B cell (primary cell): ENCODE data around the gene EFCAB7. TPM values are rescaled to one million over a fixed set of nuclear protein-coding genes. Genes with fewer than 3 reads are reported as not detected.

Source experiments
- ATAC-seq: fragments of 200-7000 bp; cut with Tn5 transposase; one replicate; pipeline ENCODE4 v1.10.0; 2021; ENCODE audit warnings: low read depth, mild to moderate bottlenecking, moderate number of reproducible peaks, moderate library complexity
- CTCF ChIA-PET: fragments of 350-600 bp; sonication (Branson Sonifier 250); formaldehyde crosslinking; loops from one replicate; lab custom pipeline; 2021; ENCODE audit warnings: antibody characterized with exemption, inconsistent platforms; lab: Charles Lee
- POLR2A ChIA-PET: fragments of 350-600 bp; sonication (Branson Sonifier 250); formaldehyde crosslinking; loops from one replicate; lab custom pipeline; 2021; ENCODE audit warnings: antibody characterized with exemption; lab: Charles Lee
- DNase-seq: peaks from one replicate; pipeline ENCODE4 v3.0.0; 2013
- H2AFZ ChIP-seq: 2 replicates; pipeline ENCODE4 v1.6.1; 2012; ENCODE audit warnings: mild to moderate bottlenecking, low read depth, low read length; ENCODE audit not compliant: insufficient read depth, poor library complexity, severe bottlenecking
- H3K27ac ChIP-seq, 2 donors: 1 replicate in 1 of 2; 2 replicates in 1 of 2; pipeline ENCODE4 v1.5.1; 2012 to 2013; ENCODE audit warnings: low read length in 2 of 2, mild to moderate bottlenecking in 2 of 2, moderate library complexity in 1 of 2
- H3K27me3 ChIP-seq, 4 experiments: fragments of 200-600 bp in 1 of 4; sonication (generic) in 1 of 4; replicated peaks in 1 of 4; 1 replicate in 2 of 4; 2 replicates in 2 of 4; pipeline versions ENCODE4 v1.6.1 to v1.7.0; 2013 to 2016; ENCODE audit warnings: low read length in 3 of 4, mild to moderate bottlenecking in 2 of 4, mixed read lengths in 1 of 4, moderate library complexity in 1 of 4; ENCODE audit not compliant: insufficient read depth in 4 of 4, control insufficient read depth in 3 of 4; ENCODE audit errors: control extremely low read depth in 1 of 4
- H3K36me3 ChIP-seq, 2 experiments: replicated peaks in 1 of 2; 1 replicate in 1 of 2; 2 replicates in 1 of 2; pipeline versions ENCODE4 v1.6.1 to v1.7.1; 2013; ENCODE audit warnings: low read length in 1 of 2; ENCODE audit not compliant: insufficient read depth in 2 of 2, control insufficient read depth in 1 of 2; ENCODE audit errors: control extremely low read depth in 1 of 2, extremely low read depth in 1 of 2
- H3K4me1 ChIP-seq, 2 donors: fragments of 200-600 bp in 1 of 2; sonication (generic) in 1 of 2; 1 replicate in 1 of 2; 2 replicates in 1 of 2; pipeline versions ENCODE4 v1.5.1 to v1.6.1; 2013 to 2017; ENCODE audit warnings: low read length in 2 of 2; ENCODE audit not compliant: control insufficient read depth in 2 of 2, insufficient read depth in 2 of 2
- H3K4me2 ChIP-seq: replicated peaks from 2 replicates; pipeline ENCODE3; 2012; ENCODE audit warnings: mild to moderate bottlenecking, low read depth, low read length; ENCODE audit not compliant: poor library complexity, severe bottlenecking
- H3K4me3 ChIP-seq, 5 experiments: fragments of 200-600 bp in 1 of 5; sonication (generic) in 1 of 5; 1 replicate in 3 of 5; 2 replicates in 2 of 5; pipeline versions ENCODE4 v1.5.1 to v1.7.0; 2011 to 2016; ENCODE audit warnings: low read length in 4 of 5, mild to moderate bottlenecking in 4 of 5, low read depth in 2 of 5, control low read depth in 1 of 5, moderate library complexity in 1 of 5; ENCODE audit not compliant: insufficient read depth in 1 of 5; ENCODE audit errors: control extremely low read depth in 1 of 5, extremely low read depth in 1 of 5
- H3K79me2 ChIP-seq: fragments of 200-600 bp; sonication (generic); one replicate; pipeline ENCODE4 v1.6.0; 2016; ENCODE audit warnings: low read length; ENCODE audit not compliant: control insufficient read depth, insufficient read depth
- H3K9ac ChIP-seq: fragments of 200-600 bp; sonication (generic); 2 replicates; pipeline ENCODE4 v1.6.1; 2017; ENCODE audit warnings: mild to moderate bottlenecking, low read length, moderate library complexity
- H3K9me3 ChIP-seq, 3 donors: one replicate each; pipeline versions ENCODE4 v1.6.1 to v1.7.1; 2013; ENCODE audit warnings: low read length in 2 of 3; ENCODE audit not compliant: control insufficient read depth in 2 of 3, insufficient read depth in 1 of 3; ENCODE audit errors: control extremely low read depth in 1 of 3
- H4K20me1 ChIP-seq: 2 replicates; pipeline ENCODE4 v1.6.0; 2012; ENCODE audit warnings: mild to moderate bottlenecking, low read length; ENCODE audit not compliant: insufficient read depth, control insufficient read depth, poor library complexity, severe bottlenecking
- H3K27ac Mint-ChIP-seq: one replicate; pipeline ENCODE4 v1.8.0; 2021; ENCODE audit warnings: mixed read lengths
- H3K27me3 Mint-ChIP-seq: one replicate; pipeline ENCODE4 v1.8.0; 2021; ENCODE audit warnings: mixed read lengths
- H3K4me1 Mint-ChIP-seq: one replicate; pipeline ENCODE4 v1.8.0; 2021; ENCODE audit warnings: mixed read lengths
- H3K4me3 Mint-ChIP-seq: one replicate; pipeline ENCODE4 v1.8.0; 2021; ENCODE audit warnings: mixed read lengths
- H3K9me3 Mint-ChIP-seq: one replicate; pipeline ENCODE4 v1.8.0; 2022; ENCODE audit warnings: mixed read lengths; ENCODE audit not compliant: insufficient read depth
- CTCF ChIP-seq: fragments of 200-600 bp; IDR thresholded peaks from one replicate; pipeline ENCODE4 v1.8.0; 2022; ENCODE audit warnings: antibody characterized with exemption, mild to moderate bottlenecking
- EZH2 ChIP-seq: IDR thresholded peaks from 2 replicates; pipeline ENCODE4 v1.6.1; 2012; ENCODE audit warnings: borderline replicate concordance, low read depth, mild to moderate bottlenecking, moderate library complexity, low read length; ENCODE audit not compliant: insufficient read depth, poor library complexity, severe bottlenecking
- WGBS: methylation state at CpG from one replicate; pipeline ENCODE4 v1.1.5; 2013; ENCODE audit warnings: missing lambda C conversion rate; ENCODE audit not compliant: insufficient coverage; 5-methylcytosine and 5-hydroxymethylcytosine counted together
- intact Hi-C: fragments of 100-400 bp; cut with micrococcal nuclease; formaldehyde crosslinking; loops from one replicate; pipeline ENCODE4 v1.10.0; 2022
- polyA plus RNA-seq: library from polyadenylated mRNA; depleted of rRNA; stranded (reverse); fragments of >200 nt; gene quantifications from 2 replicates; pipeline ENCODE4 v1.2.3, GENCODE V29; 2012
- total RNA-seq, 2 donors: library from RNA; stranded (reverse); fragments of 120-200 nt in 1 of 2; gene quantifications; 1 replicate in 1 of 2; 2 replicates in 1 of 2; pipeline versions ENCODE4 v1.2.3 to v1.2.4, GENCODE V29; 2013 to 2022

EFCAB7 gene
- total and polyA plus RNA-seq, 2 donors (not counting 1 experiment from before 2014, with no cell fraction given) = 3.6 to 11.2 TPM

GRCh38 chr1:63497577-63497976 is 25.7 kb upstream of the EFCAB7 start:
- TF ChIP-seq CTCF (no peak), EZH2 (no peak)
- Histone ChIP-seq H3K9me3 (peaks cover 0 to 4% (median 0%) of the 10 kb centered on the region in 3 donors), H2AFZ (no peak overlapping the region), H3K9ac (no peak overlapping the region), H3K4me1 (no peaks in the 10 kb centered on the region), H3K4me2 (no peak overlapping the region), H3K27ac (no peak overlapping the region), H3K36me3 (peaks cover 0 to 1% of the 10 kb centered on the region in 2 experiments), H3K79me2 (no peaks in the 10 kb centered on the region), H3K4me3 (no peak overlapping the region), H3K27me3 (no peaks in the 10 kb centered on the region), H4K20me1 (no peaks in the 10 kb centered on the region)
- Mint-ChIP-seq H3K9me3 (no peaks in the 10 kb centered on the region), H3K4me1 (no peaks in the 10 kb centered on the region), H3K27ac (no peak overlapping the region), H3K4me3 (no peak overlapping the region), H3K27me3 (no peaks in the 10 kb centered on the region)
- intact Hi-C loops = no loop called here
- ATAC-seq (no peak), DNase-seq (no peak)
- ChIA-PET CTCF (no interaction called here), POLR2A (no interaction called here)
- WGBS = 100% methylated on average over 1 of the region's 2 CpGs

- no peak overlapping the region for H3K9ac ChIP-seq
- H3K79me2 ChIP-seq = no peaks in the 10 kb centered on the region
- DNase-seq (no peak), ATAC-seq (no peak)
- H4K20me1 ChIP-seq = no peaks in the 10 kb centered on the region
- H3K27ac Mint-ChIP-seq = no peak overlapping the region
- intact Hi-C loops = no loop called here
- no peak overlapping the region for H3K4me3 ChIP-seq
- H3K4me1 Mint-ChIP-seq = no peaks in the 10 kb centered on the region
- TF ChIP-seq EZH2 (no peak), CTCF (no peak)
- H3K27me3 ChIP-seq = no peaks in the 10 kb centered on the region
- H3K4me2 ChIP-seq = no peak overlapping the region
- H3K9me3 Mint-ChIP-seq = no peaks in the 10 kb centered on the region
- no CpG with 5 or more reads among the region's 1 CpG for WGBS
- peaks cover 0 to 1% of the 10 kb centered on the region in 2 experiments for H3K36me3 ChIP-seq
- ChIA-PET POLR2A (no interaction called here), CTCF (no interaction called here)
- peaks cover 0 to 4% (median 0%) of the 10 kb centered on the region in 3 donors for H3K9me3 ChIP-seq
- no peak overlapping the region for H3K4me3 Mint-ChIP-seq
- H3K4me1 ChIP-seq = no peaks in the 10 kb centered on the region
- H3K27ac ChIP-seq = no peak overlapping the region
- H2AFZ ChIP-seq = no peak overlapping the region
- no peaks in the 10 kb centered on the region for H3K27me3 Mint-ChIP-seq
Measured at GRCh38 chr1:63498106-63498505, 25.2 kb upstream of the EFCAB7 start.
